K562 (cell line): ENCODE measurements around the gene ATPAF2. TPM values are rescaled to one million over a fixed set of nuclear protein-coding genes. Genes with fewer than 3 reads are reported as not detected.

Experiments
- ATAC-seq: fragments of 200-7000 bp; cut with Tn5 transposase; 3 replicates; pipeline ENCODE4 v1.9.1; 2020; ENCODE audit warnings: moderate library complexity
- BruUV-seq: library from RNA; stranded (reverse); fragments of 400-500 nt; replicated peaks from 2 replicates; lab custom pipeline; 2021; lab: Mats Ljungman, UMichigan
- CTCF ChIA-PET: fragments of 300-600 bp; formaldehyde crosslinking; extraction: SDS; loops from one replicate; lab custom pipeline; 2021; ENCODE audit warnings: low intra/inter-chr PET ratio; lab: Yijun Ruan, JAX
- POLR2A ChIA-PET: fragments of 300-600, 350-650 bp; sonication (Branson Sonifier 250); formaldehyde crosslinking; extraction: SDS; loops from one replicate; lab custom pipeline; 2021; ENCODE audit warnings: antibody characterized with exemption, inconsistent platforms; lab: Yijun Ruan, JAX
- DNase-seq, 4 experiments: peaks; one replicate each; pipeline versions ENCODE4 v3.0.0 to v3.0.0-alpha.2; 2011 to 2018; ENCODE audit warnings: low spot score in 3 of 4, mixed read lengths in 3 of 4; ENCODE audit errors: extremely low read depth in 1 of 4
- FAIRE-seq: peaks from 2 replicates; lab custom pipeline; 2011; peaks lifted over from hg19 to GRCh38; lab: Jason Lieb, UNC
- H2AFZ ChIP-seq: 2 replicates; pipeline ENCODE4 v1.6.0; 2011; ENCODE audit warnings: low read depth, low read length, control low read depth, inconsistent platforms
- H3K27ac ChIP-seq: fragments of 200-600 bp; 3 replicates; pipeline ENCODE4 v1.8.0; 2011; ENCODE audit warnings: low read depth, mild to moderate bottlenecking, control low read depth, inconsistent platforms, low read length, moderate library complexity, mixed read lengths; ENCODE audit errors: extremely low read depth
- H3K27me3 ChIP-seq, 2 experiments: fragments of 300-600 bp in 1 of 2; 2 replicates in 1 of 2; 3 replicates in 1 of 2; pipeline versions ENCODE4 v1.6.0 to v1.8.0; 2011; ENCODE audit warnings: inconsistent platforms in 2 of 2, low read length in 2 of 2, mild to moderate bottlenecking in 1 of 2, mixed read lengths in 1 of 2, moderate library complexity in 1 of 2; ENCODE audit not compliant: control insufficient read depth in 2 of 2, insufficient read depth in 2 of 2
- H3K36me3 ChIP-seq: fragments of 300-600 bp; 3 replicates; pipeline ENCODE4 v1.8.0; 2011; ENCODE audit warnings: mild to moderate bottlenecking, low read length, inconsistent platforms; ENCODE audit not compliant: control insufficient read depth, insufficient read depth
- H3K4me1 ChIP-seq, 2 experiments: fragments of 200-600 bp in 1 of 2; replicated peaks in 1 of 2; 2 replicates in 1 of 2; 3 replicates in 1 of 2; pipeline versions ENCODE4 v1.5.1 to v1.8.0; 2011; ENCODE audit warnings: inconsistent platforms in 2 of 2, low read length in 2 of 2, mild to moderate bottlenecking in 1 of 2, mixed read lengths in 1 of 2, moderate library complexity in 1 of 2; ENCODE audit not compliant: control insufficient read depth in 2 of 2, insufficient read depth in 2 of 2
- H3K4me2 ChIP-seq: 2 replicates; pipeline ENCODE4 v1.6.1; 2011; ENCODE audit warnings: low read length, control low read depth, inconsistent platforms, mixed read lengths; ENCODE audit not compliant: insufficient read depth
- H3K4me3 ChIP-seq: fragments of 200-600 bp; sonication (generic), shearing (Covaris generic); 2 replicates; pipeline ENCODE4 v1.5.1; 2016; ENCODE audit warnings: control low read depth, inconsistent platforms
- H3K79me2 ChIP-seq: fragments of 200-600 bp; 3 replicates; pipeline ENCODE4 v1.8.0; 2011; ENCODE audit warnings: low read length, inconsistent platforms; ENCODE audit not compliant: control insufficient read depth, insufficient read depth
- H3K9ac ChIP-seq, 2 experiments: 2 replicates each; pipeline versions ENCODE4 v1.6.0 to v1.6.1; 2011; ENCODE audit warnings: low read depth in 2 of 2, low read length in 2 of 2, control low read depth in 1 of 2, inconsistent platforms in 1 of 2, mild to moderate bottlenecking in 1 of 2, mixed read lengths in 1 of 2; ENCODE audit not compliant: insufficient read depth in 1 of 2
- H3K9me1 ChIP-seq: one replicate; pipeline ENCODE4 v1.6.0; 2011; ENCODE audit warnings: inconsistent platforms, mild to moderate bottlenecking, low read length, moderate library complexity; ENCODE audit not compliant: control insufficient read depth, insufficient read depth
- H3K9me3 ChIP-seq: replicated peaks from 2 replicates; pipeline ENCODE4 v1.5.1; 2011; ENCODE audit warnings: low read depth, low read length, inconsistent platforms; ENCODE audit not compliant: control insufficient read depth, insufficient read depth
- H4K20me1 ChIP-seq: replicated peaks from 2 replicates; pipeline ENCODE4 v1.6.1; 2011; ENCODE audit warnings: low read length, inconsistent platforms, mixed read lengths; ENCODE audit not compliant: control insufficient read depth, insufficient read depth
- ARID1B ChIP-seq: fragments of 450-650 bp; IDR thresholded peaks from 2 replicates; pipeline ENCODE4 v1.6.1; 2016; ENCODE audit warnings: antibody characterized with exemption, mild to moderate bottlenecking, inconsistent platforms
- DDX20 ChIP-seq: fragments of 450-650 bp; IDR thresholded peaks from 2 replicates; pipeline ENCODE4 v1.6.1; 2016; ENCODE audit warnings: missing genetic modification characterization, low read depth, mild to moderate bottlenecking, missing compliant biosample characterization, moderate library complexity
- DLX4 ChIP-seq: fragments of 250-450 bp; sonication (Bioruptor Pico); IDR thresholded peaks from 2 replicates; pipeline ENCODE4 v1.6.1; 2021; ENCODE audit warnings: mild to moderate bottlenecking
- ELF1 ChIP-seq: fragments of 200-800 bp; sonication (Bioruptor generic); IDR thresholded peaks from 2 replicates; pipeline ENCODE4 v1.6.1; 2016; ENCODE audit warnings: missing genetic modification characterization, missing compliant biosample characterization
- MNT ChIP-seq, 2 experiments: fragments of 450-650 bp; conservative IDR thresholded peaks; 2 replicates each; pipeline ENCODE4 v1.6.1; 2017; ENCODE audit warnings: mild to moderate bottlenecking in 2 of 2, moderate library complexity in 2 of 2
- MTF1 ChIP-seq: fragments of 250-450 bp; sonication (Bioruptor Pico); IDR thresholded peaks from 2 replicates; pipeline ENCODE4 v1.9.0; 2021; ENCODE audit warnings: moderate library complexity, mild to moderate bottlenecking, inconsistent platforms, borderline replicate concordance
- TBL1XR1 ChIP-seq, 2 experiments: IDR thresholded peaks; 2 replicates each; pipeline ENCODE4 v1.6.1; 2012; ENCODE audit warnings: improper control_type of control experiment in 2 of 2, low read length in 2 of 2, mild to moderate bottlenecking in 1 of 2
- TCF7 ChIP-seq: sonication (generic); IDR thresholded peaks from 2 replicates; pipeline ENCODE4 v1.6.1; 2016; ENCODE audit warnings: antibody characterized with exemption, borderline replicate concordance
- TEAD4 ChIP-seq, 2 experiments: sonication (generic) in 1 of 2; formaldehyde crosslinking in 1 of 2; IDR thresholded peaks; 2 replicates each; pipeline versions ENCODE4 v1.6.1 to v1.8.0; 2012 to 2022; ENCODE audit warnings: borderline replicate concordance in 1 of 2, inconsistent platforms in 1 of 2, low read length in 1 of 2, mild to moderate bottlenecking in 1 of 2, missing genetic modification reagents in 1 of 2
- TFAP4 ChIP-seq: sonication (generic); formaldehyde crosslinking; IDR thresholded peaks from 2 replicates; pipeline ENCODE4 v1.8.0; 2022; ENCODE audit warnings: missing genetic modification reagents, mild to moderate bottlenecking, moderate library complexity, borderline replicate concordance
- XRCC5 ChIP-seq: fragments of 200-400 bp; formaldehyde crosslinking; IDR thresholded peaks from 2 replicates; pipeline ENCODE4 v1.6.1; 2017; ENCODE audit warnings: low read depth, mild to moderate bottlenecking, low read length
- ZBTB11 ChIP-seq, 3 experiments: fragments of 200-800 bp in 1 of 3; fragments of 250-450 bp in 1 of 3; fragments of 450-650 bp in 1 of 3; sonication (Bioruptor Pico) in 1 of 3; sonication (Bioruptor generic) in 1 of 3; formaldehyde crosslinking in 1 of 3; IDR thresholded peaks; 2 replicates each; pipeline versions ENCODE4 v1.6.1 to v1.8.0; 2016 to 2022; ENCODE audit warnings: mild to moderate bottlenecking in 2 of 3, missing genetic modification characterization in 2 of 3, missing compliant biosample characterization in 1 of 3, moderate library complexity in 1 of 3
- ZFP36 ChIP-seq: fragments of 150-350 bp; IDR thresholded peaks from 2 replicates; pipeline ENCODE4 v1.6.1; 2018; ENCODE audit warnings: low read length, low read depth; ENCODE audit not compliant: partially characterized antibody
- WGBS: fragments of 100-300 bp; shearing (Covaris generic); methylation state at CpG from one replicate; pipeline ENCODE4 v1.1.6; 2016; ENCODE audit warnings: low coverage, mixed read lengths; ENCODE audit not compliant: insufficient coverage; ENCODE audit errors: missing lambda C conversion rate; 5-methylcytosine and 5-hydroxymethylcytosine counted together
- in situ Hi-C: fragments of 300-500 bp; cut with MboI; formaldehyde crosslinking; loops from 4 replicates; pipeline ENCODE4 v1.15.0; 2018; ENCODE audit warnings: inconsistent platforms, mixed read lengths
- intact Hi-C: fragments of 100-400 bp; cut with micrococcal nuclease; formaldehyde crosslinking; loops from 2 replicates; pipeline ENCODE4 v1.14.2; 2022
- polyA plus RNA-seq, 8 experiments: library from polyadenylated mRNA; depleted of rRNA in 4 of 8; stranded (reverse) in 5 of 8; unstranded in 3 of 8; fragments of >200 nt; fragmentation: Nextera tagmentation in 2 of 8; fragmentation: Illumina TruSeq in 1 of 8; extraction: Ambion mirVana in 2 of 8; extraction: Trizol in 1 of 8; gene quantifications; 2 replicates each; pipeline versions ENCODE4 v1.2.1 to v1.2.3, GENCODE V29; 2011 to 2014; ENCODE audit warnings: inconsistent platforms in 1 of 8, missing spikeins in 1 of 8
- total RNA-seq, 7 experiments: library from RNA; depleted of rRNA in 6 of 7; stranded (reverse); fragments of >200 nt in 6 of 7; fragmentation: Illumina TruSeq in 2 of 7; extraction: Trizol in 2 of 7; gene quantifications; 2 replicates each; pipeline versions ENCODE4 v1.2.1 to v1.2.3, GENCODE V29; 2011 to 2021; ENCODE audit warnings: low replicate concordance in 1 of 7

Gene ATPAF2
- total and polyA plus RNA-seq, 9 of the 15 experiments (the other 6 are each of a cell fraction or from before 2014, with no cell fraction given), result 2.1 to 19.2 (median 11.3) TPM

- TF ChIP-seq ZFP36 (no peak), TBL1XR1 (IDR thresholded peaks at IDR 0.05; ENCODE audit: low read length in 2 of 2) (no peak), DLX4 (no peak), MNT (conservative IDR thresholded peaks at IDR 0.05) (no peak)
These were observed 1.5 kb downstream of the ATPAF2 start (continued) for GRCh38 chr17:18037486-18037885.

- no peak for ATAC-seq
- Histone ChIP-seq H3K9me3 (no peaks in the 10 kb centered on the region), H3K79me2 (peaks cover 49% of the 10 kb centered on the region), H3K27ac (peak overlapping the region; percentile 51), H2AFZ (no peak overlapping the region), H3K4me3 (no peak overlapping the region), H3K36me3 (no peaks in the 10 kb centered on the region), H4K20me1 (no peaks in the 10 kb centered on the region; the same call in 1 of the 2 replicates), H3K9ac (no peak overlapping the region), H3K9me1 (no peaks in the 10 kb centered on the region), H3K4me1 (peaks cover 22 to 23% of the 10 kb centered on the region in 2 experiments; a peak in 4 of 5 replicates), H3K4me2 (peak overlapping the region; percentile 21; the same call in 1 of the 2 replicates), H3K27me3 (no peaks in the 10 kb centered on the region)
- 9% methylated on average over 2 of the region's 2 CpGs for WGBS
- peak; percentile 57 for FAIRE-seq
- intact Hi-C loops, result loop anchor here (5.0 kb wide), 1 partner anchor 353 kb away; the partner anchor contains the start of gene RAI1
- DNase-seq, result peak in 3 of 4 experiments; percentile 53 to 60 (median 56)
- ChIA-PET CTCF (no interaction called here), POLR2A (interaction anchor here (0.6 to 1.0 kb wide), 3 partner anchors 11 to 251 kb away, joined by 3 to 5 read pairs (median 3); partner anchors contain the start of gene DRG2)
- in situ Hi-C loops, result no loop called here
- BruUV-seq, result no TSS peak
- TF ChIP-seq TEAD4 (IDR thresholded peaks at IDR 0.05; ENCODE audit: low read length), result peak; percentile 86
- no peak for TF ChIP-seq TEAD4 (CRISPR knock-in tag; IDR thresholded peaks at IDR 0.05; ENCODE audit: borderline replicate concordance)
- TF ChIP-seq MTF1 (CRISPR knock-in tag), result no peak
- TF ChIP-seq TCF7, result no peak
- TF ChIP-seq ZBTB11 (CRISPR knock-in tag; IDR thresholded peaks at IDR 0.05), result peak in 1 of 3 experiments; percentile 46; a peak in 1 of 6 replicates
- TF ChIP-seq ELF1 (tag), result no peak
- TF ChIP-seq DDX20 (tag), result no peak
- TF ChIP-seq TFAP4, result no peak
- no peak for TF ChIP-seq XRCC5
- peak; percentile 78 for TF ChIP-seq ARID1B
These were observed 3.3 kb downstream of the ATPAF2 start for GRCh38 chr17:18035704-18036103.
